ENCODE data around the gene DCAF17. TPM values are rescaled to one million over a fixed set of nuclear protein-coding genes. Genes with fewer than 3 reads are reported as not detected.

Gene DCAF17
- polyA plus RNA-seq, 1 donor from 2014 or later, result 20.3 TPM

DNA sequence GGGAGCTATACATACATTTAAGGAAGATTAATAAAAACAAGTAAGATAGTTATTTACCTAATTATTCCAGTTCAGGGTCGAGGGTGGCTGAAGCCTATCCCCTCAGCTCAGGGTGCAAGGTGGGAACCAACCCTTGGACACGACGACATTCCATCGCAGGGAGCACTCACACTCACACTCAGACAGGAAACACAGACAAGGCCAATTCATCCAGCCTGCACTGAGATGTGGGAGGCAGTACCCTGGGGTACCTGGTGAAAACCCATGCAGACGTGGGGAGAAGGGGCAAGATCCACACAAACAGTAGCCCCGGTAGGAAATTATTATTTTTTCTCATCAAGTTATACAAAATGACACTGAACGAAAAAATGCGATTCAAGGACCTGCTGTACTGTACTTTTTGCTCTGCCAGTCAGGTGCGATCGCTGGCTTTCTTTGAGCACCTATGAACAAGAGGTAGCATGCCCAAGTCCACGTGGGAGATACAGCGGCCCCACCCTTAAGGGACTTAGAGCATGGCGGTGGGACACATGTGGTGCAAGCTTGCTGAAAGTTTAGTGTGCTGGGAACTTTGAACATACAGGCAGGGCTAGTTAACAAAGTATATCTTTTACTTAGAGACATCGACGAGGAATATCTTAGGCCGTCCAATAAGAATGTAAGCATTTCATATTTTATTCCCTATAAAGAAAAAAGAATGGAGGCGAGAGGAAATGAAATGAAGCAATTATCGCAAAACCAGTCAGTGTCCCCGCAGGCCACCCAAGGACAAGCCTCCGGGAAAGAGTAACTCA lies 860 bp upstream of the DCAF17 start:
- Histone ChIP-seq H3K9me3 (ENCODE audit: low read length) (no peaks in the 10 kb centered on the region), H3K4me2 (ENCODE audit: low read length) (peak overlapping the region; percentile 66), H3K36me3 (ENCODE audit: insufficient read depth, low read length) (no peaks in the 10 kb centered on the region), H3K9me2 (ENCODE audit: insufficient read depth, low read length) (no peaks in the 10 kb centered on the region), H4K20me1 (ENCODE audit: insufficient read depth) (no peaks in the 10 kb centered on the region), H3K4me3 (ENCODE audit: low read length) (peak overlapping the region; percentile 95), H2AFZ (ENCODE audit: low read depth, low read length) (peak overlapping the region; percentile 48), H3K9ac (ENCODE audit: low read length) (peak overlapping the region; percentile 84), H3K27ac (ENCODE audit: low read length) (peak overlapping the region; percentile 84), H3F3A (ENCODE audit: insufficient read depth, low read length, poor library complexity, severe bottlenecking) (no peaks in the 10 kb centered on the region), H3K79me2 (replicated peaks; ENCODE audit: insufficient read depth, low read length) (peaks cover 18% of the 10 kb centered on the region), H3K27me3 (ENCODE audit: insufficient read depth, low read depth, low read length) (no peaks in the 10 kb centered on the region)
- peak; percentile 58 for TF ChIP-seq MXI1 (conservative IDR thresholded peaks at IDR 0.05; ENCODE audit: poor library complexity, severe bottlenecking)
- TF ChIP-seq, protein P1, sequence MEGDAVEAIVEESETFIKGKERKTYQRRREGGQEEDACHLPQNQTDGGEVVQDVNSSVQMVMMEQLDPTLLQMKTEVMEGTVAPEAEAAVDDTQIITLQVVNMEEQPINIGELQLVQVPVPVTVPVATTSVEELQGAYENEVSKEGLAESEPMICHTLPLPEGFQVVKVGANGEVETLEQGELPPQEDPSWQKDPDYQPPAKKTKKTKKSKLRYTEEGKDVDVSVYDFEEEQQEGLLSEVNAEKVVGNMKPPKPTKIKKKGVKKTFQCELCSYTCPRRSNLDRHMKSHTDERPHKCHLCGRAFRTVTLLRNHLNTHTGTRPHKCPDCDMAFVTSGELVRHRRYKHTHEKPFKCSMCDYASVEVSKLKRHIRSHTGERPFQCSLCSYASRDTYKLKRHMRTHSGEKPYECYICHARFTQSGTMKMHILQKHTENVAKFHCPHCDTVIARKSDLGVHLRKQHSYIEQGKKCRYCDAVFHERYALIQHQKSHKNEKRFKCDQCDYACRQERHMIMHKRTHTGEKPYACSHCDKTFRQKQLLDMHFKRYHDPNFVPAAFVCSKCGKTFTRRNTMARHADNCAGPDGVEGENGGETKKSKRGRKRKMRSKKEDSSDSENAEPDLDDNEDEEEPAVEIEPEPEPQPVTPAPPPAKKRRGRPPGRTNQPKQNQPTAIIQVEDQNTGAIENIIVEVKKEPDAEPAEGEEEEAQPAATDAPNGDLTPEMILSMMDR (IDR thresholded peaks at IDR 0.05; ENCODE audit: poor library complexity, severe bottlenecking), result no peak
- no peak for TF ChIP-seq TAF1 (IDR thresholded peaks at IDR 0.05; ENCODE audit: low read depth)
- no peak for TF ChIP-seq EZH2 (IDR thresholded peaks at IDR 0.05; ENCODE audit: borderline replicate concordance, insufficient read depth, low read length, poor library complexity, severe bottlenecking)
- TF ChIP-seq SMC3 (conservative IDR thresholded peaks at IDR 0.05; ENCODE audit: poor library complexity), result no peak
- no peak for TF ChIP-seq RAD21 (conservative IDR thresholded peaks at IDR 0.05)

DNA sequence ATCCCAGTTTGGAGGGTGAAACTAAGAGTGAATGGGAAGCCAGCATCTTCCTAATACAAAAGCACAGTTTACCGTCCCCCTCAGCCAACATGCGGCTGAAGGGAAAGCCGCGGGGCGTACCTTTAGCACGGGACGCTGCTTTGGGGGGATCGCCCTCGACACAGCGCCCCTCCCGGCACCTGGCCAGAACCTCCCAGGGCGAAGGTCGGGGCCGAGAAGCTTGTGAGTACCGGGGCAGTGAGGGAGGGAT lies 338 bp upstream of the DCAF17 start, which contains the start of gene METTL8:
Gene METTL8 (minus strand): TSS at position 228 of the 250 bp plus-strand sequence. CDS start 41,805 bp downstream, outside the sequence.
- Histone ChIP-seq H3K9me3 (ENCODE audit: low read length) (no peaks in the 10 kb centered on the region), H3K4me2 (ENCODE audit: low read length) (peak within 1 kb of the TSS; percentile 97), H3K79me2 (replicated peaks; ENCODE audit: insufficient read depth, low read length) (peaks cover 18% of the 10 kb centered on the region), H3K27ac (ENCODE audit: low read length) (peak within 1 kb of the TSS; percentile 84), H3K27me3 (ENCODE audit: insufficient read depth, low read depth, low read length) (no peaks in the 10 kb centered on the region), H3K4me3 (ENCODE audit: low read length) (peak within 1 kb of the TSS; percentile 95), H3F3A (ENCODE audit: insufficient read depth, low read length, poor library complexity, severe bottlenecking) (no peaks in the 10 kb centered on the region), H3K36me3 (ENCODE audit: insufficient read depth, low read length) (no peaks in the 10 kb centered on the region), H2AFZ (ENCODE audit: low read depth, low read length) (peak within 1 kb of the TSS; percentile 93), H3K9me2 (ENCODE audit: insufficient read depth, low read length) (no peaks in the 10 kb centered on the region), H3K9ac (ENCODE audit: low read length) (peak within 1 kb of the TSS; percentile 84), H4K20me1 (ENCODE audit: insufficient read depth) (no peaks in the 10 kb centered on the region)
- TF ChIP-seq, protein P1 (IDR thresholded peaks at IDR 0.05; ENCODE audit: poor library complexity, severe bottlenecking), result peak; percentile 77
- no peak for TF ChIP-seq TAF1 (IDR thresholded peaks at IDR 0.05; ENCODE audit: low read depth)

DNA sequence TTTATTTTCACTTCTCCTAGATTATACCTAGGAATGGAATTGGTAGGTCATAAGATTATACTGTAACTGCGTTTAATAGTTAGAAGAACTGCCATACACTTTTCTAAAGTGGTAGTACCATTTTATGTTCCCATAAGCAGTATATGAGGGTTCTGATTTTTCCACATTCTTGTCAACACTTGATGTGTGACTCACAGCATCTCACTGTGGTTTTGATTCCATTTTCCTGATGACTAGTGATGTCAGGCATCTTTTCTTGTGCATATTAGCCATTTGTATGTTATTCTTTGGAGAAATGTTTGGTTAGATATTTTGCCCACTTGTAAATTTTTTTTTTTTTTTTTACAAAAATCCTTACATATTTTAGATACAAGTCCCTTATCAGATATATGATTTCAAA lies 2.3 kb downstream of the DCAF17 start:
- Histone ChIP-seq H3K9me3 (ENCODE audit: low read length) (no peaks in the 10 kb centered on the region), H3K9ac (ENCODE audit: low read length) (no peak overlapping the region), H3K79me2 (replicated peaks; ENCODE audit: insufficient read depth, low read length) (peaks cover 18% of the 10 kb centered on the region), H3F3A (ENCODE audit: insufficient read depth, low read length, poor library complexity, severe bottlenecking) (no peaks in the 10 kb centered on the region), H3K27me3 (ENCODE audit: insufficient read depth, low read depth, low read length) (no peaks in the 10 kb centered on the region), H3K9me2 (ENCODE audit: insufficient read depth, low read length) (no peaks in the 10 kb centered on the region), H3K4me3 (ENCODE audit: low read length) (peak overlapping the region; percentile 95), H3K27ac (ENCODE audit: low read length) (no peak overlapping the region), H3K4me2 (ENCODE audit: low read length) (no peak overlapping the region), H2AFZ (ENCODE audit: low read depth, low read length) (no peak overlapping the region), H4K20me1 (ENCODE audit: insufficient read depth) (no peaks in the 10 kb centered on the region), H3K36me3 (ENCODE audit: insufficient read depth, low read length) (no peaks in the 10 kb centered on the region)
- TF ChIP-seq, protein P2, sequence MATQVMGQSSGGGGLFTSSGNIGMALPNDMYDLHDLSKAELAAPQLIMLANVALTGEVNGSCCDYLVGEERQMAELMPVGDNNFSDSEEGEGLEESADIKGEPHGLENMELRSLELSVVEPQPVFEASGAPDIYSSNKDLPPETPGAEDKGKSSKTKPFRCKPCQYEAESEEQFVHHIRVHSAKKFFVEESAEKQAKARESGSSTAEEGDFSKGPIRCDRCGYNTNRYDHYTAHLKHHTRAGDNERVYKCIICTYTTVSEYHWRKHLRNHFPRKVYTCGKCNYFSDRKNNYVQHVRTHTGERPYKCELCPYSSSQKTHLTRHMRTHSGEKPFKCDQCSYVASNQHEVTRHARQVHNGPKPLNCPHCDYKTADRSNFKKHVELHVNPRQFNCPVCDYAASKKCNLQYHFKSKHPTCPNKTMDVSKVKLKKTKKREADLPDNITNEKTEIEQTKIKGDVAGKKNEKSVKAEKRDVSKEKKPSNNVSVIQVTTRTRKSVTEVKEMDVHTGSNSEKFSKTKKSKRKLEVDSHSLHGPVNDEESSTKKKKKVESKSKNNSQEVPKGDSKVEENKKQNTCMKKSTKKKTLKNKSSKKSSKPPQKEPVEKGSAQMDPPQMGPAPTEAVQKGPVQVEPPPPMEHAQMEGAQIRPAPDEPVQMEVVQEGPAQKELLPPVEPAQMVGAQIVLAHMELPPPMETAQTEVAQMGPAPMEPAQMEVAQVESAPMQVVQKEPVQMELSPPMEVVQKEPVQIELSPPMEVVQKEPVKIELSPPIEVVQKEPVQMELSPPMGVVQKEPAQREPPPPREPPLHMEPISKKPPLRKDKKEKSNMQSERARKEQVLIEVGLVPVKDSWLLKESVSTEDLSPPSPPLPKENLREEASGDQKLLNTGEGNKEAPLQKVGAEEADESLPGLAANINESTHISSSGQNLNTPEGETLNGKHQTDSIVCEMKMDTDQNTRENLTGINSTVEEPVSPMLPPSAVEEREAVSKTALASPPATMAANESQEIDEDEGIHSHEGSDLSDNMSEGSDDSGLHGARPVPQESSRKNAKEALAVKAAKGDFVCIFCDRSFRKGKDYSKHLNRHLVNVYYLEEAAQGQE (IDR thresholded peaks at IDR 0.05; ENCODE audit: borderline replicate concordance), result no peak
- no peak for TF ChIP-seq EP300 (conservative IDR thresholded peaks at IDR 0.05; ENCODE audit: poor library complexity, severe bottlenecking)
- TF ChIP-seq MXI1 (conservative IDR thresholded peaks at IDR 0.05; ENCODE audit: poor library complexity, severe bottlenecking), result no peak
- no peak for TF ChIP-seq TAF1 (IDR thresholded peaks at IDR 0.05; ENCODE audit: low read depth)
- no peak for TF ChIP-seq SMC3 (conservative IDR thresholded peaks at IDR 0.05; ENCODE audit: poor library complexity)
- TF ChIP-seq EZH2 (IDR thresholded peaks at IDR 0.05; ENCODE audit: borderline replicate concordance, insufficient read depth, low read length, poor library complexity, severe bottlenecking), result no peak
- no peak for TF ChIP-seq POLR2AphosphoS5 (IDR thresholded peaks at IDR 0.05)
- TF ChIP-seq, protein P1 (IDR thresholded peaks at IDR 0.05; ENCODE audit: poor library complexity, severe bottlenecking), result no peak
- TF ChIP-seq RAD21 (conservative IDR thresholded peaks at IDR 0.05), result no peak
